OCI-LY1 (cell line): ENCODE results near the gene PNPT1.
"Not testable (repeated sequence)": the region's sequence is repeated elsewhere in the genome, so short reads cannot be mapped to it uniquely, and the experiment has no call there.

ENCODE experiments used
- H2AFZ ChIP-seq: fragments of 200-600 bp; sonication (generic), shearing (Covaris generic); 2 replicates; pipeline ENCODE4 v1.6.0; 2014; ENCODE audit warnings: antibody characterized with exemption, mild to moderate bottlenecking, low read length
- H3F3A ChIP-seq: fragments of 200-600 bp; sonication (generic), shearing (Covaris generic); 2 replicates; pipeline ENCODE4 v1.6.0; 2014; ENCODE audit warnings: mild to moderate bottlenecking, antibody characterized with exemption, low read length, moderate library complexity; ENCODE audit not compliant: insufficient read depth
- H3K27ac ChIP-seq: fragments of 200-600 bp; sonication (generic); 2 replicates; pipeline ENCODE4 v1.5.1; 2014; ENCODE audit warnings: low read length, mixed run types, mild to moderate bottlenecking, low read depth; ENCODE audit not compliant: poor library complexity, severe bottlenecking
- H3K27me3 ChIP-seq: fragments of 200-600 bp; sonication (generic); 2 replicates; pipeline ENCODE4 v1.6.0; 2014; ENCODE audit warnings: antibody characterized with exemption, mild to moderate bottlenecking, low read length, moderate library complexity; ENCODE audit not compliant: insufficient read depth
- H3K36me3 ChIP-seq: fragments of 200-600 bp; sonication (generic); 2 replicates; pipeline ENCODE4 v1.6.1; 2014; ENCODE audit warnings: mild to moderate bottlenecking, antibody characterized with exemption, low read length, moderate library complexity, mixed read lengths; ENCODE audit not compliant: insufficient read depth
- H3K4me1 ChIP-seq: fragments of 200-600 bp; sonication (generic); 2 replicates; pipeline ENCODE4 v1.5.1; 2014; ENCODE audit warnings: mild to moderate bottlenecking, low read length, moderate library complexity; ENCODE audit not compliant: insufficient read depth, severe bottlenecking
- H3K4me2 ChIP-seq: fragments of 200-600 bp; sonication (generic), shearing (Covaris generic); 2 replicates; pipeline ENCODE4 v1.6.1; 2014; ENCODE audit warnings: low read length
- H3K4me3 ChIP-seq: fragments of 200-600 bp; sonication (generic); 2 replicates; pipeline ENCODE4 v1.5.1; 2014; ENCODE audit warnings: low read length, low read depth, mild to moderate bottlenecking, mixed read lengths; ENCODE audit not compliant: poor library complexity, severe bottlenecking
- H3K79me2 ChIP-seq: fragments of 200-600 bp; shearing (Covaris generic); 2 replicates; pipeline ENCODE4 v1.6.1; 2016; ENCODE audit warnings: mixed run types, low read length, mixed read lengths; ENCODE audit not compliant: insufficient read depth
- H3K9ac ChIP-seq: fragments of 200-600 bp; sonication (generic), shearing (Covaris generic); 2 replicates; pipeline ENCODE4 v1.6.1; 2014; ENCODE audit warnings: mild to moderate bottlenecking, low read length, mixed read lengths
- H3K9me2 ChIP-seq: fragments of 200-600 bp; sonication (generic), shearing (Covaris generic); 2 replicates; pipeline ENCODE4 v1.6.1; 2014; ENCODE audit warnings: low read depth, mild to moderate bottlenecking, low read length, mixed read lengths
- H3K9me3 ChIP-seq: fragments of 200-600 bp; shearing (Covaris generic); 2 replicates; pipeline ENCODE4 v1.6.1; 2014; ENCODE audit warnings: low read length, mixed read lengths
- H4K20me1 ChIP-seq: fragments of 200-600 bp; sonication (generic), shearing (Covaris generic); 2 replicates; pipeline ENCODE4 v1.6.0; 2016; ENCODE audit warnings: mild to moderate bottlenecking, low read length; ENCODE audit not compliant: insufficient read depth
- CTCF ChIP-seq: fragments of 200-600 bp; sonication (generic), shearing (Covaris generic); IDR thresholded peaks from 2 replicates; pipeline ENCODE4 v1.5.1; 2017; ENCODE audit warnings: mild to moderate bottlenecking, antibody characterized with exemption, low read length, moderate library complexity, mixed read lengths
- EZH2 ChIP-seq: fragments of 200-600 bp; sonication (generic), shearing (Covaris generic); IDR thresholded peaks from 2 replicates; pipeline ENCODE4 v1.8.0; 2017; ENCODE audit warnings: borderline replicate concordance, mixed run types, mild to moderate bottlenecking, antibody characterized with exemption, low read length, moderate library complexity, mixed read lengths

PNPT1 gene

GRCh38 chr2:55693181-55694125 is at the start of gene PNPT1:
Gene PNPT1, minus strand, starts transcription at chr2:55693844. Its CDS starts 21 bp downstream, at chr2:55693823.
- no peak for TF ChIP-seq CTCF
- TF ChIP-seq EZH2, result no peak
- no peaks in the 10 kb centered on the region for H3K27me3 ChIP-seq
- H4K20me1 ChIP-seq, result no peaks in the 10 kb centered on the region
- peaks cover 24% of the 10 kb centered on the region for H3K4me1 ChIP-seq
- H3K79me2 ChIP-seq, result peaks cover 48% of the 10 kb centered on the region
- peaks cover 28% of the 10 kb centered on the region for H3K36me3 ChIP-seq
- peak within 1 kb of the TSS; percentile 97 for H3K4me3 ChIP-seq
- H3K9ac ChIP-seq, result peak within 1 kb of the TSS; percentile 88
- H3K9me2 ChIP-seq, result no peaks in the 10 kb centered on the region
- peak within 1 kb of the TSS; percentile 99 for H2AFZ ChIP-seq
- H3F3A ChIP-seq, result no peaks in the 10 kb centered on the region; the same call in 1 of the 2 replicates
- H3K9me3 ChIP-seq, result no peaks in the 10 kb centered on the region
- peak within 1 kb of the TSS; percentile 92 for H3K4me2 ChIP-seq
- H3K27ac ChIP-seq, result no peak within 1 kb of the TSS

DNA sequence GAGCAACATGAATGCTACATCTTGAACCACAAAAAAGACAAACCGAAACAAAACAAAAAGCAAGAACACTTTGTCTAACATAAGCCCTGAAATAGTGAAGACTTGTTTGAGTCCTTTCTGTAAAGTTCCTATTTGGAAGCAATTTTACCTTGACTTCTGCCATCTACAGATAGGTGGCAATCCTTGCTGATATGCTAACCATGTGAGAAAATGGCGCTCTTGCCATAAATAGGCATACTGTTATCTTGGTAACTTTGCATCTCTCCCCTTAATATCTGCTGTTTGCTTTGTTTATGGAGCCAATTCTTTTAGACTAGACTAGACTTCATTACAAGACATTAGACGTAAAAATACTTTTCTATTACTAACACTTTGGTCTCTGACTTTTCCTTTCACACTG is 49.4 kb upstream of the PNPT1 start:
- Histone ChIP-seq H3K27ac (no peak overlapping the region), H3K79me2 (no peaks in the 10 kb centered on the region), H3K9me3 (no peaks in the 10 kb centered on the region), H3K4me2 (no peak overlapping the region), H3K9ac (no peak overlapping the region), H2AFZ (no peak overlapping the region), H3K27me3 (no peaks in the 10 kb centered on the region), H4K20me1 (no peaks in the 10 kb centered on the region), H3F3A (no peaks in the 10 kb centered on the region), H3K9me2 (no peaks in the 10 kb centered on the region), H3K4me1 (no peaks in the 10 kb centered on the region), H3K36me3 (no peaks in the 10 kb centered on the region), H3K4me3 (no peak overlapping the region)
- no peak for TF ChIP-seq CTCF
- no peak for TF ChIP-seq EZH2

GRCh38 chr2:55736019-55736536 is 42.4 kb upstream of the PNPT1 start:
- not testable (repeated sequence) for H4K20me1 ChIP-seq, H3F3A ChIP-seq, H3K4me3 ChIP-seq, H2AFZ ChIP-seq, H3K27ac ChIP-seq, H3K4me2 ChIP-seq, H3K9ac ChIP-seq, H3K79me2 ChIP-seq, H3K9me2 ChIP-seq, H3K36me3 ChIP-seq, H3K9me3 ChIP-seq, H3K4me1 ChIP-seq, H3K27me3 ChIP-seq
